GDM1 (cell line): Measurements from ENCODE around the gene MRPL4.

Source experiments
- DNase-seq: peaks from one replicate; lab custom pipeline; 2025; lab: John Stamatoyannopoulos, UW

Gene MRPL4

DNA sequence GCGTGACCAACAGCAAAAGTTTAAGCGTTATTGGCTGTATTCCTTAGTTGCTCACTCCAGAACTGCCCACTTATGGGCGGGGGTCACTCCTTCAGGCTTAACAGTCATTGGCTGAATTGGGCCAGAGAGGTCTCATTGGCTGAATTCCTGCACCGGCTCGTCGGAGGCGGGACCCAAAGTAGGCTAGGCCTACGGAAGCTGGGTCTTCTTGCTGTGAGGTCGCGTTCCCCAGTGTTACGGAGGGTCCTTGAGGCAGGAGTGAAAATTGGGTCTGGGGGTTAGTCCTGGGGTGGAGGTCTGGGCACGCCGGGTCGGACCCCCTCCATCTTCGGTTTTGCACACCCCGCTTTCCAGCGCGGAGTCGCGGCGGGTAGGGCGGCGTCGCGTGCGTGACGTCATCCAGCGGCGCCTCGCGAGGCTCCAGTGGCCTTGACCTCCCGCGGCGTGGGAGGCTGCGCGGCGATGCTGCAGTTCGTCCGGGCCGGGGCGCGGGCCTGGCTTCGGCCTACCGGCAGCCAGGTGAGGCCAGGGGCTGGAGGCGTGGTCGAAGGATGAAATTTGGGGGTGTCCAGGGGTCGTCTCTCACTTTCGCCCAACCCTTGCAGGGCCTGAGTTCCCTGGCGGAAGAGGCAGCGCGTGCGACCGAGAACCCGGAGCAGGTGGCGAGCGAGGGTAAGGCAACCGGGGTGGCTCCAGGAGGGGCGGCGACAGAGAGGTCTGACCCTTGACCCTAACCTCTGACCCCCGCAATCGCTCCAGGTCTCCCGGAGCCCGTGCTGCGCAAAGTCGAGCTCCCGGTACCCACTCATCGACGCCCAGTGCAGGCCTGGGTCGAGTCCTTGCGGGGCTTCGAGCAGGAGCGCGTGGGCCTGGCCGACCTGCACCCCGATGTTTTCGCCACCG, at the start of gene MRPL4:
MRPL4 (plus strand) TSS at position 423 of the 903 bp plus-strand sequence; CDS start at position 463, 40 bp downstream.
- peak; percentile 95 for DNase-seq

DNA sequence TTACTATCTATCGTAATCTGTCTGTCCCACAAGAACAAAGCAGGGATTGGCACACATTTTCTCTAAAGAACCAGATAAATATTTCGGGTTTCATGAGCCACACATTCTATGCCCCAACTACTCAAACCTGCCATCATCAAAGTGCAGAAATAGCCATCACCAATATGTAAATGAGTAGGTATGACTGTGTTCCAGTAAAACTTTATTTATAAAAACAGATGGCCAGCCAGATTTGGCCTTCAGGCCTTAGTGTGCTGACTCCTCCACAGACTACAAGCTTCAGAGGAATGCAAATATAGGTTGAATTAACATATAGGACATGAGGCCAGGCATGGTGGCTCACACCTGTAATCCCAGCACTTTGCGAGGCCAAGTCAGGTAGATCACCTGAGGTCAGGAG, 48.3 kb upstream of the MRPL4 start:
- no peak for DNase-seq

DNA sequence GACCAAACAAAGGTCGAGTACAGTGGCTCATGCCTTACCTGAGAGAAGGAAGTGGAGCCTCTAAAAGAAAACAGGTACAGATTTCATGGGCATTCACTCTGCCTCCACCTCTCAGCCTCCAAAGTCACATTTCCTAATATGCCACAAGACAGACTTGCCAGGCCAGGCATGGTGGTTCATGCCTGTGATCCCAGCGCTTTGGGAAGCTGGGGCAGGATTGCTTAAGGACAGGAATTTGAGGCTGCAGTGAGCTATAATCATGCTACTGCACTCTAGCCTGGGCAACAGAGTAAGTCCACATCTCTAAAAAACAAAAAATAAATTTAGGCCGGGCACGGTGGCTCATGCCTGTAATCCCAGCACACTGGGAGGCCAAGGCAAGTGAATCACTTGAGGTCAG, 46.4 kb upstream of the MRPL4 start:
- DNase-seq, result no peak

DNA sequence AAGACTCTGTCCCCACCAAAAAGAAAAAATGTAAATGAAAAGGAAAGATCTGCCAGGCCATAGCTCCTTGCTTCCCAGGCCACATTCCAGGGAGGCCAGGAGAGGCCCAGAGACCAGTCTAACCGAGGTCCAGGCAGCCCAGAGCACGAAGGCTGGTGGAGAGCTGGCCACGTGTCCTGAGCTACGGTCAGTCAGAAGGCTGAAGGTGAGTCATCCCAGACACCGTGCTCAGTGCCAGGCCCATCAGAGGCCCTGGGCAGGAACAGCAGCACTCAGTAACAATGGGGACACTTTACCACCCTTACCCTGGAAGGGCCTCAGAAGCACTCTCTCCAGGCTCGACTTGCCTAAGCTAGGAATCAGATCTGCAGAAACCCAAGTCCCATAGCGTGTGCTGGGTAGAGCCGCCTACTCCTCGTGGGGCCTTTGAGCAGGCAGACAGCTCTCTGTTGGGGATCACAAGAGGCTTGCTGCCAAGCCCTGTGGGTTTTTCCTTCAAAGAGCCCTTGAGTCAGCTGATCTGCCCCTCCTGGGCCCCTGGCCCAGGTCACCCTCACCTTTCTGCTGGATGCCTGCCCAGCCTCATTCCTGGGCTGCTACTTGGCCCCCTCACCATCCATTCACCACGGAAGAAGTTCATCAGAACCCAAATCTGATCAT, 45.7 kb upstream of the MRPL4 start:
- DNase-seq, result no peak

DNA sequence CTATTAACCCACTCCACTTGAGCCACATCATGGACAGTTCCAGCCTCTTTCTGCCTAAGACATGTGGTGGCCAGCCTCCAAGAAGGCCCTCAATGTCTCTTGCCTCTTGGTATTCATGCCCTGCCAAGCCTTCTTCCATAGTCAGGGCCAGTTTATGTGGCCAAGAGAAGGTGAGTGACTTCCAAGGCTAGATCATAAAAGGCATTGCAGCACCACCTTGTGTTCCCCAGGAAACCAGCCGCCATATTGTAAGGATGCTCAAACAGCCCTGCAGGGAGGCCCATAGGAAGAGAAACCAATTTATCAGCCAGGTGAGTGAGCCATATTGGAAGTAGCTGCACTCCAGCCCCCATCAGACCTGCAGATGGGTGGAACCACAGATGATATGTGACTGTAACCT, 45.0 kb upstream of the MRPL4 start:
- DNase-seq, result no peak

DNA sequence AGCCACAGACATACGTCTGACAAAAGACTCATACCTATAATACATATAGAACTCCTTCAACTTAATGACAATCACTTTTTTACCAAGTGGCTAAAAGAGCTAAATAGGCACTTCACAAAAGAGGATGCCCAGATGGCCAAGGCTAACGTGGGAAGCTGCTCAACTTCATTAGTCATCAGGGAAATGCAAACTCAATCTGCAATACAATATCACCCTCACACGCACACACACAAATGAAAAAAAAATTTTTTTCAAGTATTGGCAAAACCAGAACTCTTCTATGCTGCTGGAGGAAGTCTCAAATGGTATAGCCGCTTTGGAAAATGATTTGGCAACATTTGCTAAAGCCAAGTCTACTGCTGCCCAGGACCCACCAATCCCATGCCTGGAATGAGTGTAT, 42.7 kb upstream of the MRPL4 start:
- DNase-seq, result no peak

DNA sequence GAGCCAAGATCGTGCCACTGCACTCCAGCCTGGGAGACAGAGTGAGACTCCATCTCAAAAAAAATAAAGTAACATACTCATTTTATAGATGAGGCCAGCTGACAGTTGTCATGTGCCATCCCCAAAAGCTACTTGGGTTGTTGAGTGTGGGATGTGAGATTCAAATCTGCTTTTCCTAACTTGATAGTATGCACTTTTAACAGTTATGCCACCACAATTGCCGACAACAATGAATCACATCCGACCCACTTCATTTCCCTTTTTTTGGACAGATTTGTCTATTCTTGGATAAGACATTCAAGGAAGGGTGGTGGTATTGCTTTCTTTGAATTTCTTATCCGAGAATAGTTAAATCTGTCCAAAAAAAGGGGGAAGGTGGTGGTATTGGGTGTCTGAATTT, 41.0 kb upstream of the MRPL4 start:
- no peak for DNase-seq

DNA sequence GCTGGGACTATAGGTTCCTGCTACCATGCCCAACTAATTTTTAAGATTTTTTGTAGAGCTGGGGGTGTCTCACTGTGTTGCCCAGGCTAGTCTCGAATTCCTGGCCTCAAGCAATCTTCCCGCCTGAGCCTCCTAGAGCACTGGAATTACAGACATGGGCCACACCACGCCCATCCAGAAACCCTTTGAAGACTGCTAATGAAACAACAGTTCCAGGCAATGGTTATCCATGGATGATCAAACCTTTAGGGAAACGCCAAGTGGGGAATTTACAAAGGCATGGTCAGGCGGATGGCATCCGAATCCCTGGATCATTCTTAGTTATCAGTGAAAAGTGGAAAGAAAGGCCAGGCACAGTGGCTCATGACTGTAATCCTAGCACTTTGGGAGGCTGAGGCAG, 40.3 kb upstream of the MRPL4 start:
- DNase-seq, result no peak

DNA sequence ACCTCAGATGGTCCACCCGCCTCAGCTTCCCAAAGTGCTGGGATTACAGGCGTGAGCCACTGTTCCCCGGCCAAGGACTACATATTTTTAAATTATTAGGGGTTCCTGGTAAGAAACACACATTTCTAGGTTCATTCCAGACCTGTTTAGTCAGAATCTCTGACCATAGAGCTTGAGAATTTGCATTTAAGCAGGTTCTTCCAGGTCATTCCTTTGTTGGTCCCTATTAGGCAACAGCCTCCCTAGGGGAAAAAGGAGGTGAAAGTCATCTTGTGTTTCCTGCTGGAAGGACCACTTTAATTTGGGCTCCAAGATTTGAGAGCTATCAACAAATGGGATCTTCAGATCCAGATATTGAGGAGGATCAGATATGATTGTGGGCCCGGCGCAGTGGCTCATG, 37.2 kb upstream of the MRPL4 start:
- no peak for DNase-seq

DNA sequence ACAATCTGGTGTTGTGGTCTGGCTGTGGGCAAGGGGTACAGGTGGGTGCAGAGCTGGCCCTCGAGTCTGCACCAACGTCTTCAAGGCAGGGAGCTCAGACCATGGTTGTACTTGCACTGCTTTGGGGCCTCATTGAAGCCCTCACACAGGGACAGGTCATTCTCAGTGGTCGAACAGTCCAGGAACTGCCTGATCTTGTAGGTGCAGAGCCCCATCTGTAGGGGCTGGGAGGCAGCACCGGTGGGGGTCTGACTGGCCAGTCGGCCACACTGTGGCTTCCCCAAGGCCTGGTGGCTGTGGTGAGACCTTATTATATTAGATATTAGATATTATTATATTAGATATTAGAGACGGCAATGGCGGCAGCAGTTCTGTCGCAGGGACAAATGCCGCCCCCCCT, 34.9 kb upstream of the MRPL4 start:
- no peak for DNase-seq

DNA sequence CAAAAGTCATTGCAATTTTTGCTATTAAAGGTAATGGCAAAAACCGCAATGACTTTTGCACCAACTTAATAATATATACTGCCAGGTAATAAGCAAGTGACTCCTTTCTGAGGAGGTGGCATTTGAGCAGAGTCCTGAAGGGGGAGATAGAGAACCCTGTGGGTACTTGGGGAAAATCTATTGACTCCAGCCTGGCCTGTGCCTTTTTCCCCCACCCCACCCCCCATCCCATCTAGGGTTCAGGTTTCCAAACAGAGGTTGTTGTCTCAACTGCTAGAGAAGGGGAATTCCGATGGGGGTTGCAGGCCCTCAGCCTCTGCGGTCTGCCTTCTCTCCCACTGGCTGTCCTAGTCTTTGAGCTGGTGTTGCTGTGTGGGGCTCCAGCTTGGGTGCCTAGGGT, 32.3 kb upstream of the MRPL4 start:
- no peak for DNase-seq

DNA sequence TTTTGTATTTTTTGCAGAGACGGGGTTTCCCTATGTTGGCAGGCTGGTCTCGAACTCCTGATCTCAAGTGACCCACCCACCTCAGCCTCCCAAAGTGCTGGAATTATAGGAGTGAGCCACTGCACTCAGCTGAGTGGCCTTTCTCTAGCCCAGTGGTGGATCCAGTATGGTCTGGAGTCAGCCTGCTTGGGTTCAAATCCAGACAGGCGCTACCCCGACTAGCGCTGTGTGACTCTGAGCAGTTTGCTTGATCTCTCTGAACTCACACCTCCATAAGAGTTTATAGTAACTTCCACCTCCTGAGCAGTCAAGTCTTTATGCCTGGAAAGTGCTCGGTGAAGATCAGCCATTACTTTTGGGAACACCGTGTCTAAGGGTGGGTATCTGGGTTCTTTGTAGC, 31.3 kb upstream of the MRPL4 start:
- DNase-seq, result no peak

DNA sequence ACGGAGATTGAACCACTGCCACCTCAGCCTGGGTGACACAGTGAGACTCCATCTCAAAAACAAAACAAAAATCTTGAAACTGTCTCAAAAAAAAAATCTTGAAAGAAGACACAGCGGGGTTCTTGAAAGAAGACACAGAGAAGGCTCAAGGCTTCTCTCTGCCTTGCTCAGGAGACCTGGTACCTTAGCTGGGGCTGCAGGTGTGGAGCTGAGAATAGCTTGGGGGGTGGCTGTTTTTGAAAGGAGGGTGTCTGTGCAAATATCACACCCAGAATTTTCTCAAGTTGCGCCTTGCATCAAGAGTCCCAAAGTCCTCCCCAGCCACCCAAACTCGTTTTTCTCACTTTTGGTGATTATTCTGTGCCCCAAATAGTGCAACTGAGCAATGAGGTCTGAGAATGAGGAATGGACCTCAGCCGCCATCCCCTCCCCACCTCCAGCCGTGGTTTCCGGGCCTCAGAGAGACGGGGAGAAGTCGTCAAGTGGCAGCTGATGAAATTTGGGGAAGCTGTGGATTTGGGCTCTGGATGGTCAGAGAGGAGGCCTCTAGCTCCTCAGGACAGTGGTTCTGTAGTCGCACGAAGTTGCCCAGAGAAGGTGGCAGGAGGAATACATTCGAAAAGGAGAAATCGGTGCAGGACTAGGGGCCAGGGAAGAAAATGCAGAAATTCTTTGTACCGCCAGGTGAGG, 29.7 kb upstream of the MRPL4 start:
- DNase-seq, result peak; percentile 12

DNA sequence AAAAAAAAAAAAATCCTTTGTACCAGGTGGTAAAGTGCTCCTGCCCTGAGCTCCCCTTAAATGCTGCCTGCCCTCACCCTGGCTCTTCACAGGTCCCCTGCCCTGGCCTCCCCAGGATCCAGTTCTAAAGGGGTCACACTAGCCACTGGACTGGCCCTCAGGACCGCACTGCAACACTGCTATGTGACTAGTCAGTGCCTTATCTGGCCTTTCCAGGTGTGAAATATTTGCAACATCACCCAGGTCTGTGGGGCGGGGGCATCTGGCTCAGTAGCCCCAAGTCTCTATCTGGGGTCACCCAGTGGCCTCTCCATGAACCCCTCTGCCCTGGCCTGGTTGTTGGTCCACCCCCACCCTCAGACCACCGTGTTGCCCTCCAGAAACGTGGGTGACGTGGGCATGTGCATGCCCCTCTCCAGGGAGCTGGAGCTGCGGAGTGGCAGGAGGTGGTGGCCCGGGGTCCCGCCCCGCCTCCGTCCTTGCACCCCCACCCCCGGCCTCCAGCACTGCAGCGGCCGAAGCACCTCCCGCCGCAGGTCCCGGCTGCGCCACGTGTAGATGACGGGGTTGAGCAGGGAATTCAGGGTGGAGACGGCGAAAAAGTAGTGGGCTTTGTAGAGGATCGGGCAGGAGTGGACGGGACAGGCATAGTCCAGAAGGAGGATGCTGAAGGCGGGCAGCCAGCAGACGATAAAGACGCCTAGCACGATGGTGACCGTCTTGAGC, 28.4 kb upstream of the MRPL4 start:
- DNase-seq, result no peak

DNA sequence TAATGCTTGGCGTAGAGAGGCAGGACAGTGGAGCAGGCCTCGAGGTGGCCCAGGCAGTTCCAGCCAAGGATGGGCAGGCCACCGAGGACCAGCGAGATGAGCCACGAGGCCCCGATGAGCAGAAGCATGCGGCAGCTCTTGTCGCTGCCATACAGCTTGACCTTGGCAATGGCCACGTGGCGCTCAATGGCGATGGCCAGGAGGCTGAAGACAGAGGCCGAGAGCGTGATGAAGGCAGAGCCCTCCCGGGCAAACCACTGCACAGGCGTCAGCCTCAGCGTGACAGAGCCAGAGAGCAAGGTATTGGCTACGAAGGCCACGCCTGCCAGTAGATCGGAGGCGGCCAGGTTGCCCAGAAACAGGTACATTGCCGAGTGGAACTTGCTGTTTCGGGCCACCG, 27.7 kb upstream of the MRPL4 start:
- DNase-seq, result no peak

DNA sequence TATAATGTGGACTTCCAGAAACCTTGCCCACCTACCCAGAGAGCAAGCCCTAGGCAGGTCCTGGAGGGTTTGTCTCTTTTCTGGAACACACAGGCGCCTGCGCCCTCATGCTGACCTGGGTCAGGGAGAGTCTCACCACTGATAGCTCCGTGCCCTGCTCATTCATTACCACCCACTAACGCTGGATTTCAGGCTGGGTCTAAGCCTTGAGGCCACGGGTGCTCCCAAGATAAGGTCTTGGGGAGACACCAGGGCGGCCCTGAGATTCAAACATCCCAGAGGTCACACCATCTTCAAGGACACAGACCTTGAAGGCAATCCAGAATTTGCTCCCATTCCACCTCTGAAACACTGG, 26.0 kb upstream of the MRPL4 start:
- DNase-seq, result no peak

DNA sequence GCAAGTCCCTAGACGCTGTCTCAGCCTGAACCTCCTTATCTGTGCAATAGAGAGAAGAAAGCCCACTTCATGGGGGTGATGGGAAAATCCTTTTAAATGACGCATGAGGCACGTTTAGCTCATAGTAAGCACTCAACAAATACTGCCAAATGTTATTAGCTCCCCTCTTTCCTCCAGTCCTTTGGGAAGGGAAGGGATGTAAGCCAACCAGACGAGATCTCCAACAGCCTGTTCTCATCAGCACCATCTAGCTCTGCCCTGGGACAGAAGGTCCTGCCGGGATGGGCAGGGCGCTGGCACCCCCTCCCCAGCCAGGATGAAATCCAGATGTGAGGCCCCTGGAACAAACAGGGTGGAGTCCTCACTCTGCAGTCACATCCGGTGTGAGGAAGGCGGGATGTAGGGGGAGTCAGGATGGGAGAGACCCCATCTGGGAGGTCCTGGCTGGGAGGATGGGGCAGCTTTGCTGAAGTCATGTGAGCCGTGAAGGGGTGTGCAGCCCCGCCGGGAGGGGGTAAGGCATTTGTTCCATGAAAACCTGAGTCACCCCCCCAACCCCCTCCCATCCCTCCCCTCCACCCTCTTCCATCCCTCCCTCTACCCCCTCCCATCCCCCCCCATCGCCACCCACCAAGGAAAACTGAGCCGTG, 25.5 kb upstream of the MRPL4 start:
- no peak for DNase-seq

DNA sequence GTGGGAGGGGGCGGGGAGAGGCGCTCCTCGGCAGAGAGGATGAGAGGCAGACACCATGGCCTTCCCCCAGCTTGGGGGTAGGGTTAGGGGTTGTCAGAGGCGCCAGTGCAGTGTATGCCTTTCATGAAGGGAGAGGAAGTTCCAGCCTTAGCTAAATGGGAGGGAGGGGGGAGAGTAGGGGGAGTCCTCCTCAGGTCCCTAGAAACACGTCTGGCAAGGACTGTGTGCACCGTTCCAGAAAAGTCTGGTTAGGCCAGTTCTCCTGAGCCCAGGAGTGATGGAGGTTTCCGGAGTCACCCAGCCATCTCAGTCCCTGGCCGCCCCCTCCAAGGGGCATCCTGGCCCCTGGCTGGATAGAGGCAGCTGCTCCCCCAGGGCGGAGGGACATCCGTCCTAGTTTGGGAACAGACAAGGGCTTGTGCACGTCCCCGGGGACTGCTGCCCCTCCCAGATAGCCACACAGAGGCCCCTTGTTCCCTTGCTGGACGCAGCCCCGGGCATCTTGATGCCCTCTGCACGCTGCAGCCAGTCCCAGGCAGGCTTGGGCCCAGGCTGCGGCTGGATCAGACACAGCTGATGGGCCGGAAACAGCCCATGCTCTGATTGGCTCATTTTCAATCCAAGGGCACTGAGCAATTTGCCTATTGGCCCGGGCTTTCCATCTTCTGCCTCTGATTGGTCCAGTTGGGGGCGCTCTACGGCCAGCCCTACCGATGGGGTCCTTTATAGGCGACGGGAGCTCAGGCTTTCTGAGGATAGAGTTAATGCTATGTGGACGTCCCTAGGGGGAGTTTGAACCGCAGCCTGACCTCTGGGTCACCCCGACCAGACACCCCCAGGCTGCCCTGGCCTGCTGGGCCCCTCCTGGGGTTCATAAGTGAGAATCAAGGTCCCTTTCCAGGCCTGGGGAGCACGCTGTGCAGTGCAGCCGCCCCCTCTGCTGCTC, 24.7 kb upstream of the MRPL4 start:
- no peak for DNase-seq

DNA sequence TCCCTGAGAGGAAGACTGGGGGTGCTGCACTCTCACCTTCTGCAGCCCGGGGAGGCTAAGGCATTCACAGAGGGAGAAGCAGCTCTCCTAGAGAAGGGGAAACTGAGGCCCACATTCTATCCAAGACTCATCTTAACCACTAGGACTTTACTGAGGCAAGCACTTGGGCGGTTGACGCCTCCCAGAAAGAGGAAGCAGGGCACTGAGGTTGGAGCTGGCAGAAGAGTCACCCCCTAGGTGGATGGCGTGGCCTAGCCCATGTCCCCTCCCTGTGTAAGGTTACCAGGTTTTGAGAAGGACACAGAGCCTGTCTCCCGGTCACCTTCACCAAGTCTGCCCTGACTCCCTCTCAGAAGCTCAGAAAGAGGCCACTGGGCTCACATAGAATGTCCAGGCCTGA, 23.6 kb upstream of the MRPL4 start:
- no peak for DNase-seq

DNA sequence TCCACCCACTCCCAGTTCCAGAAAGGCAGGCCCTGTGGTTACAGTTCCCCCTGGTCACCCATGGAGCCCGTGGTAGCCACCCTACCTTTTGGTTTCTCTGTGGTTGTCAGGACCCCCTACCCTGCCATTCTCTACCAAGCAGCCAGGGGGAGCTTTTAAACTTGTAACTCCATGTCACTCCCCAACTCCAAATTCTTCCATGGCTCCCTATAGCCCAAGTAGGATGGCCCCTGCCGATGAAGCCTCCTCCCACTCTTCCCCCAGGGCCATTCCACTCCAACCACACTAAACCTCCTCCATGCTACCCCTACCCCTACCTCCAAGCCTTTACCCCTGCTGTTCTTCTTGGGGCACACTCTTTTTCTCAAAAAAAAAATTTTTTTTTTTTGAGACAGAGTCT, 23.1 kb upstream of the MRPL4 start:
- no peak for DNase-seq
